SK-N-MC (cell line): Measurements from ENCODE around the gene DPEP3.

Source experiments
- EZH2 ChIP-seq: fragments of 200-600 bp; sonication (generic); IDR thresholded peaks from one replicate; pipeline ENCODE4 v1.6.1; 2017; ENCODE audit warnings: antibody characterized with exemption
- POLR2AphosphoS5 ChIP-seq: IDR thresholded peaks from 2 replicates; pipeline ENCODE4 v1.6.1; 2012; ENCODE audit warnings: mild to moderate bottlenecking, low read depth, low read length, borderline replicate concordance

GRCh38 chr16:67957622-67958021 is 22.7 kb downstream of the DPEP3 start:
- no peak for TF ChIP-seq EZH2
- no peak for TF ChIP-seq POLR2AphosphoS5
